Fibroblast of lung (primary cell): Measurements from ENCODE around the gene ZKSCAN3. TPM values are rescaled to one million over a fixed set of nuclear protein-coding genes. Genes with fewer than 3 reads are reported as not detected.

Experiments
- DNase-seq, 2 donors: peaks; one replicate each; pipeline versions ENCODE4 v3.0.0 to v3.0.0-alpha.2; 2010; ENCODE audit warnings: low read depth in 2 of 2
- H2AFZ ChIP-seq: 2 replicates; pipeline ENCODE4 v1.5.1; 2012; ENCODE audit warnings: low read length, control low read depth, inconsistent platforms
- H3K27ac ChIP-seq: 2 replicates; pipeline ENCODE4 v1.5.1; 2011; ENCODE audit warnings: low read length, control low read depth; ENCODE audit not compliant: insufficient read depth
- H3K27me3 ChIP-seq: 2 replicates; pipeline ENCODE4 v1.5.1; 2011; ENCODE audit warnings: mild to moderate bottlenecking, low read length; ENCODE audit not compliant: control insufficient read depth, insufficient read depth
- H3K36me3 ChIP-seq: 2 replicates; pipeline ENCODE4 v1.5.1; 2011; ENCODE audit warnings: low read length; ENCODE audit not compliant: control insufficient read depth, insufficient read depth
- H3K4me1 ChIP-seq: 2 replicates; pipeline ENCODE4 v1.5.1; 2011; ENCODE audit warnings: low read length; ENCODE audit not compliant: control insufficient read depth, insufficient read depth; ENCODE audit errors: extremely low read depth
- H3K4me2 ChIP-seq: 2 replicates; pipeline ENCODE4 v1.5.1; 2011; ENCODE audit warnings: low read length, control low read depth; ENCODE audit not compliant: insufficient read depth; ENCODE audit errors: extremely low read depth
- H3K4me3 ChIP-seq, 4 experiments: fragments of 200-600 bp in 1 of 4; sonication (generic) in 1 of 4; replicated peaks in 1 of 4; 2 replicates each; pipeline ENCODE4 v1.5.1; 2011 to 2016; ENCODE audit warnings: low read length in 4 of 4, low read depth in 3 of 4, mild to moderate bottlenecking in 3 of 4, control low read depth in 2 of 4, inconsistent platforms in 1 of 4, mixed read lengths in 1 of 4; ENCODE audit not compliant: insufficient read depth in 1 of 4; ENCODE audit errors: control extremely low read depth in 1 of 4
- H3K79me2 ChIP-seq: 2 replicates; pipeline ENCODE4 v1.5.1; 2012; ENCODE audit warnings: mild to moderate bottlenecking, low read length, inconsistent platforms; ENCODE audit not compliant: control insufficient read depth, insufficient read depth
- H3K9ac ChIP-seq: 2 replicates; pipeline ENCODE4 v1.5.1; 2011; ENCODE audit warnings: mild to moderate bottlenecking, low read length, control low read depth; ENCODE audit not compliant: insufficient read depth
- H3K9me3 ChIP-seq: 2 replicates; pipeline ENCODE4 v1.5.1; 2012; ENCODE audit warnings: low read depth, low read length; ENCODE audit not compliant: control insufficient read depth, insufficient read depth
- H4K20me1 ChIP-seq: 2 replicates; pipeline ENCODE4 v1.5.1; 2011; ENCODE audit warnings: low read length; ENCODE audit not compliant: control insufficient read depth, insufficient read depth; ENCODE audit errors: extremely low read depth
- CTCF ChIP-seq, 2 donors: IDR thresholded peaks in 1 of 2; conservative IDR thresholded peaks in 1 of 2; 1 replicate in 1 of 2; 2 replicates in 1 of 2; pipeline ENCODE4 v1.5.1; 2011 to 2012; ENCODE audit warnings: low read length in 2 of 2, control low read depth in 1 of 2, inconsistent platforms in 1 of 2, low read depth in 1 of 2, mild to moderate bottlenecking in 1 of 2
- EZH2 ChIP-seq: IDR thresholded peaks from 2 replicates; pipeline ENCODE4 v1.5.1; 2012; ENCODE audit warnings: low read length, control low read depth, mild to moderate bottlenecking; ENCODE audit errors: missing control alignments
- polyA plus RNA-seq, 2 donors: library from polyadenylated mRNA; depleted of rRNA in 1 of 2; stranded (reverse) in 1 of 2; unstranded in 1 of 2; fragments of >200 nt; gene quantifications; 2 replicates each; pipeline ENCODE4 v1.2.1, GENCODE V29; 2011 to 2012; ENCODE audit warnings: missing spikeins in 1 of 2
- total RNA-seq: library from RNA; depleted of rRNA; stranded (reverse); fragments of >200 nt; gene quantifications from 2 replicates; pipeline ENCODE4 v1.2.1, GENCODE V29; 2014

Gene ZKSCAN3
- total and polyA plus RNA-seq, 2 donors (not counting 1 experiment from before 2014, with no cell fraction given) = 3.9 to 6.9 TPM

DNA sequence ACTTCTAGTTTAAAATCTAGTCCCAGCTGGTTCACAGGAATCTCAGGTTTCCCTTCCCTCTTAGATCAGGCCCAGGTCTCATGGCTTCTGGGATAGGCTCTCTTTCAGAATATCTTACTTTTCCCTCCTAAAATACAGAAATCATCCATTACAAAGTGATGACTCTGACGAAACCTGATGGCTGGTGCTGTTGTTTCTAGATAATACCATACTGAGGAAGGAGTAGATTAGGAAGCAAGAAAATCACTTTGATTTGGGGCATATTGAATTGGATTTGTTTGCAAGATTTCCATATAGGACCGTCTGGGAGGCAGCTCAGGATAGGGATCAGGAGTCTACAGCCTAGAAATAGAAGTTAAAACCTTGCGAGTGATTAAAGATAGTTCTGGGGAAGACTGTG is 3.6 kb downstream of the ZKSCAN3 start:
- no peaks in the 10 kb centered on the region for H4K20me1 ChIP-seq
- no peak overlapping the region for H2AFZ ChIP-seq
- H3K27ac ChIP-seq = no peak overlapping the region
- no peak for DNase-seq
- H3K9ac ChIP-seq = no peak overlapping the region
- peaks cover 26% of the 10 kb centered on the region for H3K79me2 ChIP-seq
- H3K4me3 ChIP-seq = peak overlapping the region in 1 of 4 experiments; percentile 37
- H3K27me3 ChIP-seq = no peaks in the 10 kb centered on the region
- H3K9me3 ChIP-seq = no peaks in the 10 kb centered on the region
- TF ChIP-seq EZH2 = no peak
- no peak for TF ChIP-seq CTCF (conservative IDR thresholded peaks at IDR 0.05 in 1 of 2, IDR thresholded peaks at IDR 0.05 in 1 of 2; ENCODE audit: low read depth in 1 of 2, low read length in 2 of 2)
- no peak overlapping the region for H3K4me2 ChIP-seq
- H3K36me3 ChIP-seq = no peaks in the 10 kb centered on the region
- H3K4me1 ChIP-seq = peaks cover 5% of the 10 kb centered on the region

- Histone ChIP-seq H3K36me3 (no peaks in the 10 kb centered on the region), H3K79me2 (peaks cover 26% of the 10 kb centered on the region), H3K4me1 (peaks cover 5% of the 10 kb centered on the region), H3K9me3 (no peaks in the 10 kb centered on the region), H3K27ac (peak overlapping the region; percentile 7), H3K27me3 (no peaks in the 10 kb centered on the region), H3K9ac (no peak overlapping the region), H3K4me3 (peak overlapping the region in 1 of 4 experiments; percentile 37), H3K4me2 (no peak overlapping the region), H2AFZ (no peak overlapping the region), H4K20me1 (no peaks in the 10 kb centered on the region)
- DNase-seq = peak in 1 of 2 donors; percentile 86
- TF ChIP-seq EZH2 (no peak), CTCF (conservative IDR thresholded peaks at IDR 0.05 in 1 of 2, IDR thresholded peaks at IDR 0.05 in 1 of 2; ENCODE audit: low read depth in 1 of 2, low read length in 2 of 2) (no peak)
Measured at GRCh38 chr6:28353981-28354676, 4.4 kb downstream of the ZKSCAN3 start.

DNA sequence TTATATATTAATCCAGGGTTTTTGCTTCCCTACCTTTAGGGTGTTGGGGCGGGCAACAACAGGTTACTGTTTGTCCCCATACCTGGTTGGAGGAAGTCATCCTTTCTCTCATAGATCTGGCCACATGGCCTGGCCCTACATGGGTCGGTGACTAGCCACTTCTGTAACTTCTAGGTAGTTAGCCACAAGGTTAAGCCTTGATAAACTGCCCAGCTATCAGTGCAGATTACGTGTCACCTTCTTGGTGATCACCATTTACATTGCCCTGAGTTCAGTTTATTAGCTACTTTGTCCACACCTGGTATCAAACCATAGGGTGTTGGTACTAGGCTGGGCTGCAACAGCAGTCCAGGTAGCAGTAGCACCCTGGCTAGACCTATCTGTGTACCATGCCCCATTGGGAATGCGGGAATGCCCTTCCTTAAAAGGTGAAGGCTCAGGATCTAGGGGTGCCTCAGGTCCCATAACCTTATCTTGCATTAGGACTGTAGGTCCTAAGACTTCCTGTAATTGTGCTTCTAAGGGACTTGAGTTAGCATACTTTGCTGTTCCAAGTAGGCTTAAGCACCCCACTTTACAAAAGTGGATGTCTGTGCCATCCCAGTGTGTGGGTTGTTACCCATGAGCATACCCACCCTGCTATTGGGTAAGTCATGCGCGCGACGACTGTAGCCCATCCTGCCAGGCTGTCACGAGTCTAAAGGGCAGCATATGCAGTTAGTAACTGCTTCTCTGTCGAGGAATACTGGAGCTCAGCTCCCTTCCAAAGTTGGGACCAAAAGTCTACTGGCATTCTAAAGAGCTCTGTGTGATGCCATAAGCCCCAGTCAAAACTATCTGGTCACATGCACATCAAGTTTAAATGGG is 5.2 kb downstream of the ZKSCAN3 start:
- Histone ChIP-seq H3K9ac (no peak overlapping the region), H2AFZ (no peak overlapping the region), H3K27me3 (no peaks in the 10 kb centered on the region), H3K4me2 (peak overlapping the region; percentile 87), H3K4me1 (peaks cover 5% of the 10 kb centered on the region), H3K27ac (peak overlapping the region; percentile 81), H3K4me3 (peak overlapping the region; percentile 82 to 87 (median 86)), H3K79me2 (peaks cover 25% of the 10 kb centered on the region), H3K36me3 (no peaks in the 10 kb centered on the region), H3K9me3 (no peaks in the 10 kb centered on the region), H4K20me1 (no peaks in the 10 kb centered on the region)
- no peak for TF ChIP-seq CTCF (conservative IDR thresholded peaks at IDR 0.05 in 1 of 2, IDR thresholded peaks at IDR 0.05 in 1 of 2; ENCODE audit: low read depth in 1 of 2, low read length in 2 of 2)
- no peak for TF ChIP-seq EZH2
- DNase-seq = no peak
